Measurements from ENCODE around the gene ADARB2. TPM values are rescaled to one million over a fixed set of nuclear protein-coding genes. Genes with fewer than 3 reads are reported as not detected.
"Not testable (repeated sequence)": the region's sequence is repeated elsewhere in the genome, so short reads cannot be mapped to it uniquely, and the experiment has no call there.

Gene ADARB2
- total RNA-seq, 2 experiments from 2014 or later = 0.63 to 0.99 TPM

GRCh38 chr10:1328981-1329614, 408.2 kb downstream of the ADARB2 start:
- H3K36me3 Mint-ChIP-seq (ENCODE audit: low read depth) = no peaks in the 10 kb centered on the region
- no peak overlapping the region for H3K27ac Mint-ChIP-seq
- no peaks in the 10 kb centered on the region for H3K4me1 Mint-ChIP-seq (ENCODE audit: low read depth)
- H3K9me3 Mint-ChIP-seq (ENCODE audit: insufficient read depth) = no peaks in the 10 kb centered on the region
- ChIA-PET CTCF (no interaction called here), POLR2A (no interaction called here)
- H3K4me3 Mint-ChIP-seq = no peak overlapping the region
- DNase-seq = no peak
- H3K27me3 Mint-ChIP-seq (ENCODE audit: low read depth) = peaks cover 11% of the 10 kb centered on the region
- no peak for ATAC-seq

- no peaks in the 10 kb centered on the region for H3K9me3 Mint-ChIP-seq (ENCODE audit: insufficient read depth)
- no peak overlapping the region for H3K27ac Mint-ChIP-seq
- DNase-seq (no peak), ATAC-seq (no peak)
- H3K36me3 Mint-ChIP-seq (ENCODE audit: low read depth) = no peaks in the 10 kb centered on the region
- ChIA-PET POLR2A (no interaction called here), CTCF (no interaction called here)
- H3K4me1 Mint-ChIP-seq (ENCODE audit: low read depth) = no peaks in the 10 kb centered on the region
- peaks cover 14% of the 10 kb centered on the region for H3K27me3 Mint-ChIP-seq (ENCODE audit: low read depth)
- H3K4me3 Mint-ChIP-seq = no peak overlapping the region
These were observed 409.0 kb downstream of the ADARB2 start for GRCh38 chr10:1328161-1328823.

GRCh38 chr10:1327759-1328158, 409.6 kb downstream of the ADARB2 start:
- CTCF ChIA-PET = no interaction called here
- no peak overlapping the region for H3K27ac Mint-ChIP-seq
- H3K27me3 Mint-ChIP-seq (ENCODE audit: low read depth) = peaks cover 9% of the 10 kb centered on the region
- H3K4me3 Mint-ChIP-seq = no peak overlapping the region
- no peaks in the 10 kb centered on the region for H3K36me3 Mint-ChIP-seq (ENCODE audit: low read depth)
- H3K9me3 Mint-ChIP-seq (ENCODE audit: insufficient read depth) = no peaks in the 10 kb centered on the region
- no peak for ATAC-seq
- POLR2A ChIA-PET = no interaction called here
- no peak for DNase-seq
- no peaks in the 10 kb centered on the region for H3K4me1 Mint-ChIP-seq (ENCODE audit: low read depth)

GRCh38 chr10:1326514-1326913, 410.8 kb downstream of the ADARB2 start:
- H3K27me3 Mint-ChIP-seq (ENCODE audit: low read depth) = peaks cover 18% of the 10 kb centered on the region
- POLR2A ChIA-PET; ATAC-seq; H3K4me1 Mint-ChIP-seq (ENCODE audit: low read depth); H3K9me3 Mint-ChIP-seq (ENCODE audit: insufficient read depth); H3K36me3 Mint-ChIP-seq (ENCODE audit: low read depth); DNase-seq; H3K4me3 Mint-ChIP-seq; H3K27ac Mint-ChIP-seq: not testable (repeated sequence)
- CTCF ChIA-PET = interaction anchor here (1.1 kb wide), 1 partner anchor 43 kb away, joined by 3 read pairs; no protein-coding TSS in a partner anchor

GRCh38 chr10:1324903-1325302, 412.4 kb downstream of the ADARB2 start:
- no peak overlapping the region for H3K4me3 Mint-ChIP-seq
- no peaks in the 10 kb centered on the region for H3K9me3 Mint-ChIP-seq (ENCODE audit: insufficient read depth)
- no peaks in the 10 kb centered on the region for H3K36me3 Mint-ChIP-seq (ENCODE audit: low read depth)
- peaks cover 16% of the 10 kb centered on the region for H3K27me3 Mint-ChIP-seq (ENCODE audit: low read depth)
- DNase-seq = no peak
- no peak overlapping the region for H3K27ac Mint-ChIP-seq
- no peak for ATAC-seq
- ChIA-PET CTCF (no interaction called here), POLR2A (no interaction called here)
- H3K4me1 Mint-ChIP-seq (ENCODE audit: low read depth) = no peaks in the 10 kb centered on the region

- Mint-ChIP-seq H3K27ac (no peak overlapping the region), H3K36me3 (ENCODE audit: low read depth) (no peaks in the 10 kb centered on the region), H3K4me3 (no peak overlapping the region), H3K9me3 (ENCODE audit: insufficient read depth) (no peaks in the 10 kb centered on the region), H3K4me1 (ENCODE audit: low read depth) (no peaks in the 10 kb centered on the region), H3K27me3 (ENCODE audit: low read depth) (peaks cover 16% of the 10 kb centered on the region)
- CTCF ChIA-PET = no interaction called here
- no peak for DNase-seq
- ATAC-seq = no peak
- POLR2A ChIA-PET = no interaction called here
These were observed 413.4 kb downstream of the ADARB2 start for GRCh38 chr10:1323951-1324350.

- H3K4me1 Mint-ChIP-seq (ENCODE audit: low read depth) = no peaks in the 10 kb centered on the region
- ChIA-PET POLR2A (no interaction called here), CTCF (no interaction called here)
- no peak overlapping the region for H3K27ac Mint-ChIP-seq
- H3K27me3 Mint-ChIP-seq (ENCODE audit: low read depth) = peaks cover 14% of the 10 kb centered on the region
- no peaks in the 10 kb centered on the region for H3K36me3 Mint-ChIP-seq (ENCODE audit: low read depth)
- no peak for DNase-seq
- no peak overlapping the region for H3K4me3 Mint-ChIP-seq
- no peak for ATAC-seq
- no peaks in the 10 kb centered on the region for H3K9me3 Mint-ChIP-seq (ENCODE audit: insufficient read depth)
These were observed 416.5 kb downstream of the ADARB2 start for GRCh38 chr10:1320739-1321320.

- Mint-ChIP-seq H3K9me3 (ENCODE audit: insufficient read depth) (no peaks in the 10 kb centered on the region), H3K4me1 (ENCODE audit: low read depth) (no peaks in the 10 kb centered on the region), H3K27ac (no peak overlapping the region), H3K27me3 (ENCODE audit: low read depth) (peaks cover 4% of the 10 kb centered on the region), H3K36me3 (ENCODE audit: low read depth) (no peaks in the 10 kb centered on the region), H3K4me3 (no peak overlapping the region)
- no peak for DNase-seq
- ATAC-seq = no peak
- CTCF ChIA-PET = no interaction called here
- POLR2A ChIA-PET = no interaction called here
These were observed 420.5 kb downstream of the ADARB2 start for GRCh38 chr10:1316809-1317143.

GRCh38 chr10:1316121-1316808, 421.1 kb downstream of the ADARB2 start:
- Mint-ChIP-seq H3K36me3 (ENCODE audit: low read depth) (no peaks in the 10 kb centered on the region), H3K4me3 (no peak overlapping the region), H3K27me3 (ENCODE audit: low read depth) (peaks cover 2% of the 10 kb centered on the region), H3K4me1 (ENCODE audit: low read depth) (no peaks in the 10 kb centered on the region), H3K27ac (no peak overlapping the region), H3K9me3 (ENCODE audit: insufficient read depth) (no peaks in the 10 kb centered on the region)
- DNase-seq (no peak), ATAC-seq (no peak)
- POLR2A ChIA-PET = no interaction called here
- CTCF ChIA-PET = no interaction called here

- CTCF ChIA-PET = no interaction called here
- Mint-ChIP-seq H3K27me3 (ENCODE audit: low read depth) (no peaks in the 10 kb centered on the region), H3K27ac (no peak overlapping the region), H3K4me3 (no peak overlapping the region), H3K9me3 (ENCODE audit: insufficient read depth) (no peaks in the 10 kb centered on the region), H3K36me3 (ENCODE audit: low read depth) (no peaks in the 10 kb centered on the region), H3K4me1 (ENCODE audit: low read depth) (no peaks in the 10 kb centered on the region)
- DNase-seq (no peak), ATAC-seq (no peak)
- POLR2A ChIA-PET = no interaction called here
These were observed 422.1 kb downstream of the ADARB2 start for GRCh38 chr10:1315178-1315577.

GRCh38 chr10:1311726-1312125, 425.6 kb downstream of the ADARB2 start:
- Mint-ChIP-seq H3K27me3 (ENCODE audit: low read depth) (no peaks in the 10 kb centered on the region), H3K4me3 (no peak overlapping the region), H3K27ac (no peak overlapping the region), H3K9me3 (ENCODE audit: insufficient read depth) (no peaks in the 10 kb centered on the region), H3K36me3 (ENCODE audit: low read depth) (no peaks in the 10 kb centered on the region), H3K4me1 (ENCODE audit: low read depth) (no peaks in the 10 kb centered on the region)
- DNase-seq = no peak
- no peak for ATAC-seq
- CTCF ChIA-PET = no interaction called here
- POLR2A ChIA-PET = no interaction called here

GRCh38 chr10:1310271-1310789, 427.0 kb downstream of the ADARB2 start:
- ATAC-seq = no peak
- POLR2A ChIA-PET = no interaction called here
- H3K36me3 Mint-ChIP-seq (ENCODE audit: low read depth) = no peaks in the 10 kb centered on the region

More at GRCh38 chr10:1310271-1310789, 427.0 kb downstream of the ADARB2 start:
- no peak overlapping the region for H3K27ac Mint-ChIP-seq
- no peaks in the 10 kb centered on the region for H3K9me3 Mint-ChIP-seq (ENCODE audit: insufficient read depth)
- H3K4me3 Mint-ChIP-seq = no peak overlapping the region
- no peaks in the 10 kb centered on the region for H3K4me1 Mint-ChIP-seq (ENCODE audit: low read depth)
- CTCF ChIA-PET = no interaction called here
- no peak for DNase-seq
- no peaks in the 10 kb centered on the region for H3K27me3 Mint-ChIP-seq (ENCODE audit: low read depth)
